ENCODE data around the gene MIGA1.

MIGA1 gene

DNA sequence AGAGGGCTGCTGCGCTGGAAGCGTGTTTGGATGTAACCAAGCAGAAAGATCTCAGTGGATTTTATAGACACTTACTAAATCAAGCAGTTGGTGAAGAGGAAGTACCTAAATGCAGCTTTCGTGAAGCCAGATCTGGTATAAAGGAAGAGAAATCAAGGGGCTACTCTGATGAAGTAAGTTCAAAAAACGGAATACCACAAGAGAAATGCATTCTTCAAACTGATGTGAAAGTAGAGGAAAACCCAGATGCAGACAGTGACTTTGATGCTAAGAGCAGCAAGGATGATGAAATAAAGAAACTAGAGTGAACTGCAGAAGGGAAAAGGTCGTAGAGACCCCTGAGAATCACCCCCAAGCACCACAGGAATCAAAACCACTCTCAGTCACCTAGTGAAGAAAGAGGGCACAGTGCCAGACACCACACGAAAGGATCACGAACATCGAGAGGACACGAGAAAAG, 68.2 kb downstream of the MIGA1 start:
- DNase-seq (ENCODE audit: low read depth in 2 of 2), result no peak

DNA sequence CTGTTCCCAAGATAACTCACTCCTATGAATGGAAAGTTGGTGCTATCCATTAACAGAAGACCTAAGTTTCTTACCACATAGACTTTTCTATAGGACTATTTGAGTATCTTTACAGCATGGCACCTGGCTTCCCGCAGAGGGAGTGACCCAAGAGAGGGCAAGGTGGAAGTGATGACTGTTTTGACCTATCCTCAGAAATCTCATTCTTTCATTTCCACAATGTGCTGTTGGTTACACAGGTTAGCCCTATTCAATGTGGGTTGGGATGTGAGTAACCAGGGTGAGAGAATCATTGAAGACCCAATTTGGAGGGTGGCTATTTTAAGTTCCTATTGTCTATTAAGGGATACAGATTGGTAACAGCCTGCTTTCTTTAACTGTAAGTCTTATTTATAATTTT, 70.6 kb downstream of the MIGA1 start:
- no peak for DNase-seq (ENCODE audit: low read depth in 2 of 2)

DNA sequence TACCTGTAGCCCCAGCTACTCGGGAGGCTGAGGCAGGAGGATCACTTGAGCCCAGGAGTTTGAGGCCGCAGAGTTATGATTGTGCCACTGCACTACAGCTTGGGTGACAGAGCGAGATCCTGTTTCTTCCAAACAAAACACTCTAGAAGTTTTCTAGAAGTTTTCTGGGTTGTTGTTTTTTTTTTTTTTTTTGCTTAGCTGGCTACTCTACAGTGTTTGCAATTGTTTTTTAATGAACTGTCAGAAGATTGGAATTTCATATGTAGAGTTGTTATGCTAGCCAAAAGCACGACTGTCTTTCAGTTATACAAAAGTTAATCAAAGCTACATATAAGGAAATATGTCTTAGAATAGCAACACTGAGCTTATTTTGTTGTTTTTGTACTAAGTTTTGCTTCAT, 78.1 kb downstream of the MIGA1 start:
- DNase-seq (ENCODE audit: low read depth in 2 of 2), result peak in 1 of 2 experiments; percentile 20

DNA sequence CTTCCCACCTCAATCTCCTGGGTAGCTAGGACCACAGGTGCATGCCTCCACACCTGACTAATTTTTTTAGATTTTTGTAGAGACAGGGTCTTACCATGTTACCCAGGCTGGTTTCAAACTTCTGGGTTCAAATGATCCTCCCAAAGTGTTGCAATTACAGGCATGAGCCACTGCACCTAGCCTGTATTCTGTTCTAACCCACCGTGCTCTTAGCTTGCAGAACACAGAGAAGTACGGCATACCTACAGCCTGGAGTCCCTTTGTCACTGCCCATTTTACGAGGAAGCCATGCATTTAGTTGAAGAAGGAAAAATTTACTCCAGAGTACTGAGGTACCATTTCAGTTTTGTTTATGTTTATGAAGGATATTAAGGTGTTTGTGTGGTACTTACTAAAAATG, 79.3 kb downstream of the MIGA1 start:
- no peak for DNase-seq (ENCODE audit: low read depth in 2 of 2)

DNA sequence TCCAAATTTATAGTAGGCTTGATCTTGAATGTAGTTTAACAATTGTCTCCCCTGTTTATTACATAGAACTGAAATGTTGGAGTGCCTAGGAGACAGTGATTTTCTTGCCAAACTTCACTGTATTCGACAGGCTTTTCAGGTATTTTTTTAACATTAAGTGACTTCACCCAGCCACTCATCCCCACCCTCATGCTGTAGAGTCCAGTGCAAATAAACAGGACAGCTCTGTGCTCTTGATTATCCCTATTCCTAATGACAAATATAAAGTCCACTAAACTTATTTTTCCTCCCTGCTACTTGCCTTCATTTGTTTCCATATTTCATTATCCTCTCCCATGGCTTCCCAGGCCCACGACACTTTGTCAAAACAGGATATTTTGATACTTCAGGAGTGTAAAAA, 79.8 kb downstream of the MIGA1 start:
- no peak for DNase-seq (ENCODE audit: low read depth in 2 of 2)

DNA sequence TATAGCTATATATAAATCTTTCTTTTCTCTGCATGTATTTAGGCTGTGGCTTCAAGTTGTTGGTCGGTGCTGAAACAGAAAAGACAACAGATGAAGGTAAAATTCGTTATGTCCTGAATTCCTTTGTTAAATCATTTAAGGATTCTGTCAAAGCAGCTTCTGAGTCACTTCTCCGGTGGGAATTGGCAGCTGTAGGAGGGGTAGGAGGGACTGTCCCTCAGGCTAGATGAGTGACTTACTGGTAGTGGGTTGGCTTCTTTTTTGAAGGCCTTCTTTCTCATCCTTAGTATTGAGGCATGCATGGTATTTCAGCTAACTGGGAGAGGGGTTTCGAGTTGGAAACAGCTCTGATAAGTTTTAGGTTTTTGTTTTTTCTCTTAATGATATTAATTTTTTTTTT, 86.8 kb downstream of the MIGA1 start:
- DNase-seq (ENCODE audit: low read depth in 2 of 2), result no peak

DNA sequence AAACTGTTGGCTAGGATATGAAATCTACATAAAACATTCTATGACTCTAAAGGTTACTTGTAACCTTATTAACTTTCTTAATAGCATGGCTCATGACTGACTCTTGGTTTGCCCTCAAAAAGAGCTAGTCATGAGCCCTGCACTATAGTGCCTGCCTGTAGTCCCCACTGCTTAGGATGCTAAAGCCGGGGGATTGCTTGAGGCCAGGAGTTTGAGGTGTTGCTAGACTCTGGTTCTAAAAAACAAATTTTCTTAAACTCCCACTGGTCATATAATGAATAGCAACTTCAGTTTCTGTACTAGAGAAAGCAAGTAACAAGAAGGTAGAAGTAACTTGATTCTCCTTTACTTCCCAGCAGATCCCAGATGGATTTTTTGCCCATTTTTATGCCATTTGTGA, 93.2 kb downstream of the MIGA1 start:
- no peak for DNase-seq (ENCODE audit: low read depth in 2 of 2)

DNA sequence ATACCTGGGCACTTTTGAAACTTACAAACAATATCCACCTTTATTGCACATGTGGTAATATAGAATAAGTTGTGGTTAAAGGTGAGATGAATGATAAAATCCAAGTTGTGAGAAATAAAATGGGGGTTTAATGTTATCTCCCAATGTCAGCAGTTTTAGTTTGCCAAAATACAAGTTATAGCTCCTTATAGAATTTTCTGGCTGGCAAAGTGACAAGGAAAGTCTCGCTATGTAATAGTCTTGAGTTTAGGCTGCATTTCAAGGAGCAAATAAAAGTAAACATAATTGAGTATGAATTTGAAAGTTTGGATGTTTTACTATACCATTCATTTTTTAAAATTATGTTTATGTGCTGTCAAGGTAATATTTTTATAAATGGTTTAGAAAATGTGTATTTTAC, 94.0 kb downstream of the MIGA1 start:
- DNase-seq (ENCODE audit: low read depth in 2 of 2), result no peak

DNA sequence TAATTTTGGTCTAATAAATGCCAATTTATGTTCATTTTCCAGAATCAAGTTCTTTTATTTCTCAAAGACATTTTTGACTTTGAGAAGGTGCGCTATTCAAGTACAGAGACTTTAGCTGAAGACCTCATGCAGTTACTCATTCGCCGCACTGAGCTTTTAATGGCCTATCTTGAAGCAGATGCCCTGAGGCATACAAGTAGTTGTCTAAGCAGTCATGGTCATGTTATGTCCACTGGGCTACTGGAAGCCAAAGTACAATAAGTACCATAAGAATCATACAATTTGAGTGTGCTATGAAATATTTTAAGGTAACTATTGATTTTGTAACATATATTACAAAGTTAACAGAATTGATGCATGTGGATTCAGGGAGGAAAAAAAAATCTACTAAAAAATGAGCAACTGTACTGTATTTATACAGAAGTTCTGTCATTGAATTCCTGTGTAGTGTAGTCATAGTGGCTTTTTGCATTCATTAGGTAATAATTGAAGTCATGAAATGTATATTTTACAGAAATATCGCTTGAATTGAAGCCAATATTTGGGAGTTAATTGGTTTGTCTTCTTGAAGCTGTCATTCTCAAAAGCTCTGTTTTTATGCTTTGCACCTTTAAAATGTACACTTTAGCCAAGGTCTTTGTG, 95.5 kb downstream of the MIGA1 start:
- no peak for DNase-seq (ENCODE audit: low read depth in 2 of 2)

DNA sequence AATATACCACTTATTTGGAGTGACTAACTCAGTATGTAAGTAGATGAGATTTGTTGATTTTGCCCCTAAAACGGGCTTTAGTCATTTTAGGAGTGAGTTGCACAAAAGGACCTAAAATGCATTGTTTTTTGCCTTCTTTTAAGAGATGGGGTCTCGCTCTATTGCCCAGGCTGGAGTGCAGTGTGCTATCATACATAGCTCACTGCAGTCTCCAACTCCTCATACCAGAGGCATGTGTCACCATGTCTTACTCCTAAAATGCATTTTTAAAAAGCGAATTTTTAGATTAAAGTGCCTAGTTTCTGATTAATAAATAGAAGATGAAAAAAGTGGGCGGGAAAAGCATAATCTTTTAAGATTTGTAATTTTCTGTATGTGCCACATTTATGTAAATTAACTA, 97.4 kb downstream of the MIGA1 start:
- DNase-seq (ENCODE audit: low read depth in 2 of 2), result no peak

DNA sequence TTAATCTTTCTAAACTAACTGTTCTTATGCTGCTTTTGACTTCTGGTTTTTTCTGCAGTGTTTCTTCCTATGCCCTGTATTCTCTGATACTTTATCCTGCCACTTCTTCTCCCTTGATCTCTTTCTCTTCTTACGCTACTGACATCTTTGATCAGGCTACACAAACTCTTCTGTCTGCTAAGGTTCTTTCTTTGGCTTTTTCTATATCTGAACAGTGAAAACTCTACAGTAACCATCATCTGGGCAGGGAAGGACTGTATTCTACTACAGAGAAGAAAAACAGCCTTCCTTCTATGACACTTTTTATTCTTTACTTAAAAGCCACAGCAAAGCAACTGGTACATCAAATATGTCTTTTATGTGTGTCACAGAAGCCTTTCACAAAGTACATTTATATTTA, 101.6 kb downstream of the MIGA1 start:
- no peak for DNase-seq (ENCODE audit: low read depth in 2 of 2)

DNA sequence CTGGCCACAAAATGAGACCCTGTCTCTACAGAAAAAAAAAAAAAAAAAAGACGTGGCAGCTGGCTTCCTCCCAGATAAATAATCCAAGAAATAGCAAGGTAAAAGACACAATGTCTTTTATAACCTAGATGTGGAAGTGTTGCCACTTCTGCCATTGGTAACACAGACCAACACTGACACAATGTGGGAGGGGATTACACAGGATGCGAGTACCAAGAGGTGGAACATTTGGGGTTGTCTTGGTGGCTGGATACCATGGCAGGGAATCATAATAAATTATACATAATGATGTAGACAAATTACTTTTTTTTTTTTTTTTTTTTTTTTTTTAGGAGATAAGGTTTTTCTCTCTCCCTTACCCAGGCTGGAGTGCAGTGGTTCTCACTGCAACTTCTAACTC, 103.0 kb downstream of the MIGA1 start:
- DNase-seq (ENCODE audit: low read depth in 2 of 2), result no peak

DNA sequence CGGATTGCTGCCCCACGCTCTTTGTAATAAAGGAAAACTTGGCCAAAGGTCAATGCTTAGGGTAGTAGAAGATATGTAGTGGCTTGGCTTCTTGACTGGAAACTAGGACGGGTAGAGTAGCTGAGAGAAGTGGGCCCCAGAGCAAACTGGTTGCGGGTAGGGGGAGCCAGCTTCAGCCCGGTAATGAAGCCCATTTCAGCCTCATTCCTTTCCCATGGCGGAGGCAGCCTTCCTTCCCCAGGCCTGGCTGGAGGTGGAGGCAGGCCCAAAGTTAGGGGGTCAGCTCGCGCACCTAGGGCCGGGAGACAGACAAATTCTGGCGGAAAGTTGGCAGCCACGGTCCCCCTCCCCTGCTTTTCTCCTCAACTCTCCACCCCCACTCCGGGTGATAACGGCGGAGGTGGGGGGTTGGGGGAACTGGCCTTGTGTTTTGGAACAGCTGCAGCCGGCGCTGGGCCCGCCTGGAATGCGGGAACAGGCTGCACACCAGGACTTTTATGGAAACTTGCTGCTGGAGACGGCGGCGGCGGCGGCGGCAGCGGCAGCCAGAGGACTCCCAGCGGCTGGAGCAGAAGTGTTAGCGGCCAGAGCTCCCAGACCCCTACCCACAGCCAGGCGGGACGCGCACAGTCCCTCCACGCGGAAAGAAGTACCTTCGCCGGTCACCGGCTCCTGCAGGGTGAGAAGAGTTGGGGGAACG, 108.8 kb downstream of the MIGA1 start, which contains the start of gene NEXN:
Gene NEXN, plus strand, starts transcription at position 544 of the 700 bp plus-strand sequence. CDS start 27,483 bp downstream, outside the sequence.
- DNase-seq (ENCODE audit: low read depth in 2 of 2), result peak; percentile 66 to 71

DNA sequence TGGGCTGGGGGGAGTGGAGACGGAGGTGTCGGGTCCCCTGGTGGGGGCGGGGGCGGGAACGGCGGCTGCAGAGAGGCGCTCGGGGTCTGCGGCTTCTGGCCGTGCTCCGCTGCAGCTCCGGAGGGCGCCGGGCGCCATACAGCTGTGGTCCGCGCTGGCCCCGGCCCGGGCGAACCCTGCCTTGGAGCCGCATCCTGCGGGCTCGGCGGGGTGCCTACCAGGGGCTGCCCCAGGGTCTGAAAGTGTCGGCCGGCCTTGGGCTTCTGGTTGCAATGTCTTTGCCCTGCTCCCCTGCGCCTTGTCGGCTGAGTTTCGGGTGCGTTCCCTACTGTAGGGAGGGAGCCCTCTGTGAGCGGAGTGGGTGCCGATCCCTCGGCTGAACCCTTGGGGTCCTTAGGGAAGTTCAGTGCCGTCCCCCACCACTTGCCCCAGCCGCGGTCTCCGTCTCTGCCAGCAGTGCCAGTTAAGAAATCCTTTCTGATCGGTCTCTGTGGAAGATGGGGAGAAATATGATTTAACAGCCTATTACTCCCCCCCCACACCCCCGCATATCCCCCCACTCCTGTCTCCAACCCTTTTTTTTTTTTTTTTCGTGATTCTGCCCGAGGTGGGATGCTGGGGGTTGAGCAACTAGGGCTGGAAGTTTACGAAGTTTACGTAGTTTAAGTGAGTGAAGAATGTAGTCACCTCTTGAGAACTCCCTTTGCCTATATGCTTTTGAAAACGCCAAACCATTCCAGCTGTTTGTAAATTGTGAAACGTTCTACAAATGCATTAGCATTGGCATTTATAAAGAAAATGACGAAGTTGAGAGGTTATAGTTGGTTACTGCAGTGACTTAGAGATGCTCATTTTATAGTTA, 109.6 kb downstream of the MIGA1 start:
- peak in 1 of 2 experiments; percentile 42 for DNase-seq (ENCODE audit: low read depth in 2 of 2)

DNA sequence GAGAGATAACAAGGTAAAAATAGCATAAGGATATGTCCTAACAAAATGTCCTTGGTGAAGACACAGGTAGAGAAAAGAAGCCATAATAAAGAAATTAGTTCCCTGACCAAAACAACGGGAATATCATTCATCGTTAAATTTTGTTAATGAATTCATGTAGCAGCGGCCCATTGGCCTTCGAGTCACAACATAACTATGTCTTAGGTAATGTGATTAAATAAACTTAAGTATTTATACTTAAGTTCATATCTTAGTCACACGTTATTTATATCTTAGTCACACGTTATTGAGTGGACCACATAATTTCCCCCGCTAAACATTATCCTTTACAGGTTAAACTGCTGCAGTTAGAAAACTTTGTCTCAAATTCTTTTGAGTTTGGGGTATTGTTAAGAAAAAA, 110.2 kb downstream of the MIGA1 start:
- peak in 1 of 2 experiments; percentile 50 for DNase-seq (ENCODE audit: low read depth in 2 of 2)

DNA sequence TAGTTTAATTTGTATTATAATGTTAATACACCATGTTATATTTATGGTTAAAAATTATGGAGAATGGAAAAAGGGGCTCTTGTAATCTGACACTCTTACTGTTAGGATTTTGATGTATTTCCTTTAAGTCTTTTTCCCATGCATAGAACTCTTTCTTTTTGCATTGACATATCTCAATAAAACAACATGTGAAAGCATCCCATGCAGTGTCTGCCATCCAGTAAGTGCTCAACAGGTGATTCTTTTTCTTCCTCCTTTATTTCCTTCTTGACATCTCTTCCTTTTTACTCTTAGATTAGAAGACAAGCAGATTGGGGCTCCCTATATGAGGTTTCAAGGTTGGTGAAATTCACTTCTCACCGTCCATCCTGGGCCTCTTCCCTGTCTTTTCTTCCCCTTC, 111.8 kb downstream of the MIGA1 start:
- no peak for DNase-seq (ENCODE audit: low read depth in 2 of 2)

DNA sequence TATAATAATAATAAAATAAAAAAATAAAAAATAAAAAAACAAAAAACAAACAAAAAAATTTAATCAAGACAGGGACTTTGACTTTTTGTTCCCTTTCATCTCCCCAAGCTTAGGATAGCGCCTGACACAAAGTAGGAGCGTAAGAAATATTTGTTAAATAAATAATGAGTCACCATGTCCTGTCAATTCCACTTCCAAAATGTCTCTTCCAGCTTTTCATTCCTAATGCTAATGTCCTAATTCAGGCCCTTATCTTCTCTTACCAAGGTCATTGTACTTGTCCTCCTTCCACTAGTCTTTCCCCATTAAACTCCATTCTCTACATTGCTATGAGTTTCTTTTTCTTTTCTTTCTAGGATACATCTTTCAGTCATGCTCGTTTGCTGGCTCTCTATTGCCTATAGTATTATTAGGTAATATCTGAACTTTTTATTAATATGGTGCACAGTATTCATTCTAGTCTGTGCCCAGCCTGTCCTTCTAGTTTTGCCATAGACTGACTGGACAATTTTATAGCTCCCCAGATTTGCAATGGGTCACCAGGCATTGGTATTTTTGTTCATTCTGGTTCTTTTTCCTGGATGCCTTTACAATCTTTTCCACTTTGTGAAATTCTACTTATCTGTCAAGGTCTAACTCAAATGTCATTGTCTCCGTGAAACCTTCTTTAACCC, 120.3 kb downstream of the MIGA1 start:
- no peak for DNase-seq (ENCODE audit: low read depth in 2 of 2)

DNA sequence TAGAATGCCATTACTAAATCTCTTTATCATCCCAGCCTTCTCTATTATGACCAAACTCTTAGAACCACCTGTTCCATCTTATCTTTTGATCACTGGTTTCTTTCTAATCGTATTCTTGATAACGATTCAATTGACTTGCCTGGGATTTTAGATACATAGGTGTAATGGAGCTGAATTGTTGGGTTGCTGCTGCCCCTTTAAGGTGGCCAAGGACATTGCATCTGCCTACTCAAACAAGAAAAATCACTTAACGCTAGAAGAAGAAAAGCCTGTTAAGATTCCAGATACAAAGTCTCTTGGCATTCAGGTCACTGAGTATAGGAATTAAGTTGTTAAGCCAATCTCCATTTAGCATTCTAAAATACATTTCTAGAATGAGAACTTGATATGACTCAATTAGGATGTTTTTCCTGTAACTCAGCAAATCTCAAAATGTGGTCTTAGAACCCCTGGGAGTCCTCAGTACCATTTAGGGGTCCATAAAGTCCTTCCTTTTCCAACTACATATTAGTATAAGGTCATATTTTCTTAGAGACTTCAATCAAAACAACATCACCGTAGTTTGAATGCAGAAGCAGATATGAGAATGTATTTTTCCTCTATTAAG, 121.3 kb downstream of the MIGA1 start:
- no peak for DNase-seq (ENCODE audit: low read depth in 2 of 2)

DNA sequence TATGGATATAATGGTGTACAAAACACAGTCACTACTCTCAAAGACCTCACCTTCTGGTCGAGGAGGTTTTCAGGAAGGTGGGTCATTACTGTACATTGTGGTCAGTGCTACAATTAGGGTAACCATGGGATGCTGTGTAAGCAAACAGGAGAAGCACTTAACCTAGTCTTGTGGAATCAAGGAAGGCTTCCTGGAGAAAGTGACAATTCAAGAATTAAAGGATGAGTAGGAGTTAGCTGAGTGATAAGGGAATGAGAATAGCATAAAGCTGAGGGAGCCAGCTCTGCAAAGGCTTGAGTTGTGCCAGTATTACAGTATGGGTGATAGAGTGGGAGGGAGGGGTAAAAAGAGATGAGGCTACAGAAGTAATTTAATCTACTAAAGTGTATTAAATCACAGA, 126.2 kb downstream of the MIGA1 start:
- no peak for DNase-seq (ENCODE audit: low read depth in 2 of 2)

DNA sequence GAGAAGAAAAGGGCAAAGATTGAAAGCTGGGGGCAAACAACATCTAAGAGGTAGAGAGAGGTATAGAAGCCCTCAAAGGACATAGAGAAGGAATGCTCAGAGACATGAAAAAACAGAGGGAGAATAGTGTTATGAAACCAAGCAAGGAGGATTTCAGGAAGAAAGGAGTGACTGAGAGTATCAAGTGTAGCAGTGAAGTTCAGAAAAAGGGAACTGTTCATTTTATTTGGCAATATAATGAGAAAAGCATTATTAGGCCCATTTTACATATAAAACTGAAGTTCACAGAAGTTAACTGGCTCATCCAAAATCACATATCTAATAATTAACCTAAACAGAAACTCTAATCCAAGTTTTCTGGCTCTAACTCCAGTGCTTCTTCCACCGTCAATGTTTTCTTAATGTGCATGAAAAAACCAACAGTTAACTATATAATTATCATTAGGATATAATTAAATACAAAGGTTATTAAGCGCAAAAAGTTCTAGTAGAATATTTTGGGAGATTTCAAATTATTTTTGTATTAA, 126.6 kb downstream of the MIGA1 start:
- no peak for DNase-seq (ENCODE audit: low read depth in 2 of 2)

DNA sequence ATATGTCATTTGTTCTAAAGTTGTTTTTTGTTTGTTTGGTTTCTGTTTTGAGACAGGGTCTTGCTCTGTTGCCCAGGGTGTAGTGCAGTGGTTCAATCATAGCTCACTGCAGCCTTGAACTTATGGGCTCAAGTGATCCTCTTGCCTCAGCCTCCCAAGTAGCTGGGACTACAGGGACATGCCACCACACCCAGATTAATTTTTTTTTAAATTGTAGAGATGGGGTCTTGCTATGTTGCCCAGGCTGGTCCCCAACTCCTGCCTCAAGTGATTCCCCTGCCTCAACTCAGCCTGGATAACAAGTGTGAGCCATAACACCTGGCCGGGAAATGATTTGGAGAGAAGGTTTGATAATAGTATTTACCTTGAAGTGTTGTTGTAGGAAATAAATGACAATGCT, 127.2 kb downstream of the MIGA1 start:
- no peak for DNase-seq (ENCODE audit: low read depth in 2 of 2)
